Memory B cell (primary cell): Measurements from ENCODE around the gene TRIM66.

Source experiments
- ATAC-seq: fragments of 150-1000 bp; cut with Tn5 transposase; 2 replicates; pipeline ENCODE4 v1.10.0; 2021; ENCODE audit warnings: low read depth, mild to moderate bottlenecking, moderate library complexity
- DNase-seq, 2 donors: peaks; one replicate each; pipeline ENCODE4 v3.0.0; 2022; ENCODE audit warnings: low spot score in 2 of 2
- H3K27ac Mint-ChIP-seq: one replicate; pipeline ENCODE4 v1.8.0; 2022; ENCODE audit warnings: mild to moderate bottlenecking, moderate library complexity, mixed read lengths
- H3K27me3 Mint-ChIP-seq: one replicate; pipeline ENCODE4 v1.8.0; 2022; ENCODE audit warnings: mixed read lengths
- H3K36me3 Mint-ChIP-seq: one replicate; pipeline ENCODE4 v1.8.0; 2022; ENCODE audit warnings: mild to moderate bottlenecking, mixed read lengths
- H3K4me1 Mint-ChIP-seq: one replicate; pipeline ENCODE4 v1.8.0; 2022; ENCODE audit warnings: mixed read lengths
- H3K4me3 Mint-ChIP-seq: one replicate; pipeline ENCODE4 v1.8.0; 2022; ENCODE audit warnings: mild to moderate bottlenecking, moderate library complexity, mixed read lengths
- H3K9me3 Mint-ChIP-seq: one replicate; pipeline ENCODE4 v1.8.0; 2022; ENCODE audit warnings: mixed read lengths

The TRIM66 gene

GRCh38 chr11:8610532-8611116 lies 71.8 kb downstream of the TRIM66 start:
- no peak for DNase-seq
- H3K4me3 Mint-ChIP-seq, result no peak overlapping the region

GRCh38 chr11:8608652-8609051 lies 73.8 kb downstream of the TRIM66 start:
- H3K27ac Mint-ChIP-seq, result no peak overlapping the region
- peaks cover 7% of the 10 kb centered on the region for H3K27me3 Mint-ChIP-seq
- no peak for DNase-seq
- peaks cover 8% of the 10 kb centered on the region for H3K36me3 Mint-ChIP-seq
- peaks cover 3% of the 10 kb centered on the region for H3K4me1 Mint-ChIP-seq
- no peak overlapping the region for H3K4me3 Mint-ChIP-seq
- H3K9me3 Mint-ChIP-seq, result no peaks in the 10 kb centered on the region
- no peak for ATAC-seq

More at GRCh38 chr11:8610532-8611116, 71.8 kb downstream of the TRIM66 start:
- no peaks in the 10 kb centered on the region for H3K9me3 Mint-ChIP-seq
- no peaks in the 10 kb centered on the region for H3K4me1 Mint-ChIP-seq
- ATAC-seq, result no peak
- peaks cover 2% of the 10 kb centered on the region for H3K27me3 Mint-ChIP-seq
- peaks cover 13% of the 10 kb centered on the region for H3K36me3 Mint-ChIP-seq
- H3K27ac Mint-ChIP-seq, result no peak overlapping the region

GRCh38 chr11:8605971-8606563 lies 76.4 kb downstream of the TRIM66 start:
- DNase-seq (no peak), ATAC-seq (no peak)
- Mint-ChIP-seq H3K4me1 (peaks cover 3% of the 10 kb centered on the region), H3K36me3 (peaks cover 2% of the 10 kb centered on the region), H3K27ac (no peak overlapping the region), H3K27me3 (peaks cover 7% of the 10 kb centered on the region), H3K9me3 (no peaks in the 10 kb centered on the region), H3K4me3 (no peak overlapping the region)

GRCh38 chr11:8604078-8604723 lies 78.3 kb downstream of the TRIM66 start:
- H3K27me3 Mint-ChIP-seq, result peaks cover 7% of the 10 kb centered on the region
- H3K9me3 Mint-ChIP-seq, result no peaks in the 10 kb centered on the region
- H3K36me3 Mint-ChIP-seq, result no peaks in the 10 kb centered on the region
- DNase-seq (peak; percentile 24 to 30), ATAC-seq (peak; percentile 62)
- peaks cover 3% of the 10 kb centered on the region for H3K4me1 Mint-ChIP-seq
- no peak overlapping the region for H3K4me3 Mint-ChIP-seq
- H3K27ac Mint-ChIP-seq, result no peak overlapping the region

GRCh38 chr11:8603696-8604077 lies 78.8 kb downstream of the TRIM66 start:
- Mint-ChIP-seq H3K4me3 (no peak overlapping the region), H3K36me3 (no peaks in the 10 kb centered on the region), H3K27ac (no peak overlapping the region), H3K9me3 (no peaks in the 10 kb centered on the region), H3K4me1 (peaks cover 3% of the 10 kb centered on the region), H3K27me3 (peaks cover 7% of the 10 kb centered on the region)
- DNase-seq, result no peak
- no peak for ATAC-seq

GRCh38 chr11:8601376-8602133 lies 80.9 kb downstream of the TRIM66 start:
- DNase-seq (no peak), ATAC-seq (no peak)
- Mint-ChIP-seq H3K4me3 (no peak overlapping the region), H3K36me3 (no peaks in the 10 kb centered on the region), H3K4me1 (peaks cover 3% of the 10 kb centered on the region), H3K27ac (no peak overlapping the region), H3K9me3 (no peaks in the 10 kb centered on the region), H3K27me3 (peaks cover 7% of the 10 kb centered on the region)

- ATAC-seq, result no peak
- Mint-ChIP-seq H3K4me1 (peaks cover 3% of the 10 kb centered on the region), H3K9me3 (no peaks in the 10 kb centered on the region), H3K27me3 (no peaks in the 10 kb centered on the region), H3K36me3 (no peaks in the 10 kb centered on the region), H3K4me3 (no peak overlapping the region), H3K27ac (no peak overlapping the region)
- no peak for DNase-seq
Measured at GRCh38 chr11:8598506-8598905, 84.0 kb downstream of the TRIM66 start.

GRCh38 chr11:8597182-8597581 lies 85.3 kb downstream of the TRIM66 start:
- no peak for DNase-seq

GRCh38 chr11:8596504-8597046 lies 85.9 kb downstream of the TRIM66 start:
- no peaks in the 10 kb centered on the region for H3K36me3 Mint-ChIP-seq

More at GRCh38 chr11:8597182-8597581, 85.3 kb downstream of the TRIM66 start:
- no peak for ATAC-seq
- H3K9me3 Mint-ChIP-seq, result no peaks in the 10 kb centered on the region
- H3K4me3 Mint-ChIP-seq, result no peak overlapping the region
- H3K27me3 Mint-ChIP-seq, result no peaks in the 10 kb centered on the region
- peaks cover 13% of the 10 kb centered on the region for H3K4me1 Mint-ChIP-seq
- H3K27ac Mint-ChIP-seq, result no peak overlapping the region
- H3K36me3 Mint-ChIP-seq, result no peaks in the 10 kb centered on the region

GRCh38 chr11:8593935-8594909 lies 88.2 kb downstream of the TRIM66 start, which contains the start of gene STK33:
STK33 (minus strand) TSS chr11:8594228; CDS start chr11:8474905, 119,323 bp downstream.
- no peaks in the 10 kb centered on the region for H3K36me3 Mint-ChIP-seq
- H3K27ac Mint-ChIP-seq, result peak within 1 kb of the TSS; percentile 56
- ATAC-seq (peak; percentile 89), DNase-seq (peak; percentile 32 to 43)
- no peaks in the 10 kb centered on the region for H3K27me3 Mint-ChIP-seq
- H3K9me3 Mint-ChIP-seq, result no peaks in the 10 kb centered on the region
- peak within 1 kb of the TSS; percentile 87 for H3K4me3 Mint-ChIP-seq
- H3K4me1 Mint-ChIP-seq, result peaks cover 13% of the 10 kb centered on the region

More at GRCh38 chr11:8596504-8597046, 85.9 kb downstream of the TRIM66 start:
- H3K27ac Mint-ChIP-seq, result no peak overlapping the region
- peaks cover 13% of the 10 kb centered on the region for H3K4me1 Mint-ChIP-seq
- H3K9me3 Mint-ChIP-seq, result no peaks in the 10 kb centered on the region
- ATAC-seq (no peak), DNase-seq (no peak)
- H3K4me3 Mint-ChIP-seq, result no peak overlapping the region
- H3K27me3 Mint-ChIP-seq, result no peaks in the 10 kb centered on the region

GRCh38 chr11:8593455-8593854 lies 89.0 kb downstream of the TRIM66 start:
- Mint-ChIP-seq H3K4me1 (peaks cover 13% of the 10 kb centered on the region), H3K27ac (peak overlapping the region; percentile 56), H3K36me3 (no peaks in the 10 kb centered on the region), H3K27me3 (no peaks in the 10 kb centered on the region), H3K4me3 (peak overlapping the region; percentile 87), H3K9me3 (no peaks in the 10 kb centered on the region)
- DNase-seq (no peak), ATAC-seq (peak; percentile 23)

- H3K4me3 Mint-ChIP-seq, result no peak overlapping the region
- DNase-seq, result no peak
- H3K27ac Mint-ChIP-seq, result no peak overlapping the region
- H3K4me1 Mint-ChIP-seq, result peaks cover 4% of the 10 kb centered on the region
- H3K36me3 Mint-ChIP-seq, result peaks cover 3% of the 10 kb centered on the region
- H3K9me3 Mint-ChIP-seq, result no peaks in the 10 kb centered on the region
- no peak for ATAC-seq
- H3K27me3 Mint-ChIP-seq, result no peaks in the 10 kb centered on the region
Measured at GRCh38 chr11:8587915-8588314, 94.5 kb downstream of the TRIM66 start.

GRCh38 chr11:8586805-8587204 lies 95.7 kb downstream of the TRIM66 start:
- Mint-ChIP-seq H3K27ac (no peak overlapping the region), H3K4me1 (peaks cover 4% of the 10 kb centered on the region), H3K9me3 (peaks cover 3% of the 10 kb centered on the region), H3K4me3 (no peak overlapping the region), H3K27me3 (no peaks in the 10 kb centered on the region), H3K36me3 (peaks cover 3% of the 10 kb centered on the region)
- ATAC-seq, result no peak
- DNase-seq, result no peak
